ENCODE measurements around the gene TMEM138.
A peak's percentile ranks its signal among the peaks of the same experiment; 100 is the strongest.

TMEM138 gene

GRCh38 chr11:61384271-61385242 is 22.4 kb downstream of the TMEM138 start:
- no peaks in the 10 kb centered on the region for H3K4me1 Mint-ChIP-seq
- TF ChIP-seq CTCF (IDR thresholded peaks at IDR 0.05; ENCODE audit: unreplicated experiment in 3 of 3): no peak
- no peaks in the 10 kb centered on the region for H3K27me3 Mint-ChIP-seq (ENCODE audit: low read depth)
- H3K27ac Mint-ChIP-seq: no peak overlapping the region
- no peak overlapping the region for H3K4me3 Mint-ChIP-seq
- peaks cover 5% of the 10 kb centered on the region for H3K36me3 Mint-ChIP-seq (ENCODE audit: low read depth)
- no peaks in the 10 kb centered on the region for H3K9me3 Mint-ChIP-seq

- H3K4me1 Mint-ChIP-seq: peaks cover 21% of the 10 kb centered on the region
- no peak overlapping the region for H3K27ac Mint-ChIP-seq
- H3K36me3 Mint-ChIP-seq (ENCODE audit: low read depth): peaks cover 15% of the 10 kb centered on the region
- no peak for TF ChIP-seq CTCF (IDR thresholded peaks at IDR 0.05; ENCODE audit: unreplicated experiment in 3 of 3)
- H3K4me3 Mint-ChIP-seq: peak overlapping the region; percentile 13 to 64 (median 64)
- no peaks in the 10 kb centered on the region for H3K27me3 Mint-ChIP-seq (ENCODE audit: low read depth)
- H3K9me3 Mint-ChIP-seq: peaks cover 4% of the 10 kb centered on the region
Observed at GRCh38 chr11:61390161-61390560, 28.0 kb downstream of the TMEM138 start.

- Mint-ChIP-seq H3K4me3 (peak overlapping the region; percentile 93 to 96 (median 96)), H3K9me3 (peaks cover 4% of the 10 kb centered on the region), H3K4me1 (peaks cover 21% of the 10 kb centered on the region), H3K36me3 (ENCODE audit: low read depth) (peaks cover 38% of the 10 kb centered on the region), H3K27me3 (ENCODE audit: low read depth) (no peaks in the 10 kb centered on the region), H3K27ac (peak overlapping the region; percentile 82 to 94 (median 92))
- peak in 2 of 3 experiments; percentile 8 to 30 for TF ChIP-seq CTCF (IDR thresholded peaks at IDR 0.05; ENCODE audit: unreplicated experiment in 3 of 3)
Observed at GRCh38 chr11:61392981-61393595, 30.9 kb downstream of the TMEM138 start.

- Mint-ChIP-seq H3K4me1 (no peaks in the 10 kb centered on the region), H3K27ac (peak overlapping the region in 1 of 3 experiments; percentile 40), H3K4me3 (no peak overlapping the region), H3K36me3 (ENCODE audit: low read depth) (peaks cover 73% of the 10 kb centered on the region), H3K9me3 (no peaks in the 10 kb centered on the region), H3K27me3 (ENCODE audit: low read depth) (no peaks in the 10 kb centered on the region)
- no peak for TF ChIP-seq CTCF (IDR thresholded peaks at IDR 0.05; ENCODE audit: unreplicated experiment in 3 of 3)
Observed at GRCh38 chr11:61401173-61401572, 39.0 kb downstream of the TMEM138 start.

GRCh38 chr11:61401573-61401972 is 39.4 kb downstream of the TMEM138 start:
- H3K4me1 Mint-ChIP-seq: no peaks in the 10 kb centered on the region
- H3K9me3 Mint-ChIP-seq: no peaks in the 10 kb centered on the region
- no peak overlapping the region for H3K27ac Mint-ChIP-seq
- no peak for TF ChIP-seq CTCF (IDR thresholded peaks at IDR 0.05; ENCODE audit: unreplicated experiment in 3 of 3)
- no peaks in the 10 kb centered on the region for H3K27me3 Mint-ChIP-seq (ENCODE audit: low read depth)
- peaks cover 75% of the 10 kb centered on the region for H3K36me3 Mint-ChIP-seq (ENCODE audit: low read depth)
- no peak overlapping the region for H3K4me3 Mint-ChIP-seq
